Measurements from ENCODE around the gene NPC1L1.

Gene NPC1L1

DNA sequence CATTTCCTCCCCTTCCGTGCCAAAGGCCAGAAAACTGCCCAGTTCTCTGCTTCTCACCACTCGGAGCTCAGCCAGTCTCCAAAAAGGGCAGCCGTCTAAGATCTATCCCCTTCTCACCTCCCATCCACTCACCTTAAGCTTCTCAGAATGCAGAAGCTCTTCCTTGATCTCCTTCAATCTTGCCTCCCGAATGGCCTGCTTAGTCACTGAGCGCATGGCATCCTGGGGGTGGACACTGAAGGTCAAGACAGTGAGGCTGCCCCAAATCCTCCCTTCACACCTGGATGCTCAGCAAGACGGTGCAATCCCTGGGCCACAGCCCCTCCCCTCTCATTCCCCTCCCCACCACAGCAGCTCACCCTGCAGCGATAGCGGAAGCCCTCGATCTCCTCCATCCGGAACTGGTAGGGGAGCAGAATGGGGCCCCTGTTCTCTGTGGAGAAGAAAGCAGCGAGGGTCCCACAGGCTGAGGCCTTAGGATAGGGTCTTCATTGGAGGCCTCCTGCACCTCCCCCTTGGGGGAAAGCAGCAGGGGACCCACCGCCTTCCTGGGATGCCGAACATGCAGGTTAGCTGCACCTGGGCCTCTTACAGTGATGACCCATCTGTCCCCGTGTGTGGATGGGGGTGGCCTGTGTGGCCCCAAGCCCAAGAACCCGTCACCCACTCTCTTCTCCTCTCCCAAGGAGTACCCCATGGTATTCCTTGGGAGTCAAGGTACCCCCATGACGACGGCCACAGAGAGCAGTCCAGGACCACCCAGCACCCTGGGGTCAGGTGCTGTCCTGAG lies 27.8 kb upstream of the NPC1L1 start:
- H3K9ac ChIP-seq (ENCODE audit: low read length), result no peak overlapping the region
- no peak overlapping the region for H3K27ac ChIP-seq (ENCODE audit: low read depth, low read length, poor library complexity, severe bottlenecking)
- H3F3A ChIP-seq (ENCODE audit: insufficient read depth, low read length), result no peaks in the 10 kb centered on the region
- no peaks in the 10 kb centered on the region for H3K27me3 ChIP-seq (ENCODE audit: insufficient read depth, low read length)
- H3K4me3 ChIP-seq (ENCODE audit: low read depth, low read length, poor library complexity, severe bottlenecking), result no peak overlapping the region
- H3K36me3 ChIP-seq (ENCODE audit: insufficient read depth, low read length), result peaks cover 90% of the 10 kb centered on the region
- peaks cover 14% of the 10 kb centered on the region for H3K79me2 ChIP-seq (ENCODE audit: insufficient read depth, low read length)
- no peaks in the 10 kb centered on the region for H4K20me1 ChIP-seq (ENCODE audit: insufficient read depth, low read length)
- H3K4me1 ChIP-seq (ENCODE audit: insufficient read depth, low read length, severe bottlenecking), result peaks cover 12% of the 10 kb centered on the region
- H2AFZ ChIP-seq (ENCODE audit: low read length), result no peak overlapping the region
- TF ChIP-seq EZH2 (IDR thresholded peaks at IDR 0.05; ENCODE audit: borderline replicate concordance, low read length), result no peak
- TF ChIP-seq, protein P1, sequence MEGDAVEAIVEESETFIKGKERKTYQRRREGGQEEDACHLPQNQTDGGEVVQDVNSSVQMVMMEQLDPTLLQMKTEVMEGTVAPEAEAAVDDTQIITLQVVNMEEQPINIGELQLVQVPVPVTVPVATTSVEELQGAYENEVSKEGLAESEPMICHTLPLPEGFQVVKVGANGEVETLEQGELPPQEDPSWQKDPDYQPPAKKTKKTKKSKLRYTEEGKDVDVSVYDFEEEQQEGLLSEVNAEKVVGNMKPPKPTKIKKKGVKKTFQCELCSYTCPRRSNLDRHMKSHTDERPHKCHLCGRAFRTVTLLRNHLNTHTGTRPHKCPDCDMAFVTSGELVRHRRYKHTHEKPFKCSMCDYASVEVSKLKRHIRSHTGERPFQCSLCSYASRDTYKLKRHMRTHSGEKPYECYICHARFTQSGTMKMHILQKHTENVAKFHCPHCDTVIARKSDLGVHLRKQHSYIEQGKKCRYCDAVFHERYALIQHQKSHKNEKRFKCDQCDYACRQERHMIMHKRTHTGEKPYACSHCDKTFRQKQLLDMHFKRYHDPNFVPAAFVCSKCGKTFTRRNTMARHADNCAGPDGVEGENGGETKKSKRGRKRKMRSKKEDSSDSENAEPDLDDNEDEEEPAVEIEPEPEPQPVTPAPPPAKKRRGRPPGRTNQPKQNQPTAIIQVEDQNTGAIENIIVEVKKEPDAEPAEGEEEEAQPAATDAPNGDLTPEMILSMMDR (IDR thresholded peaks at IDR 0.05; ENCODE audit: low read length), result no peak
- no peaks in the 10 kb centered on the region for H3K9me3 ChIP-seq (ENCODE audit: low read length)
- no peak overlapping the region for H3K4me2 ChIP-seq (ENCODE audit: low read length)
- no peaks in the 10 kb centered on the region for H3K9me2 ChIP-seq (ENCODE audit: low read depth, low read length)

GRCh38 chr7:44567884-44568283 lies 26.8 kb upstream of the NPC1L1 start:
- Histone ChIP-seq H3K9ac (ENCODE audit: low read length) (no peak overlapping the region), H3K79me2 (ENCODE audit: insufficient read depth, low read length) (peaks cover 6% of the 10 kb centered on the region), H3K4me2 (ENCODE audit: low read length) (no peak overlapping the region), H4K20me1 (ENCODE audit: insufficient read depth, low read length) (no peaks in the 10 kb centered on the region), H3K4me3 (ENCODE audit: low read depth, low read length, poor library complexity, severe bottlenecking) (no peak overlapping the region), H3K9me2 (ENCODE audit: low read depth, low read length) (no peaks in the 10 kb centered on the region), H3K9me3 (ENCODE audit: low read length) (no peaks in the 10 kb centered on the region), H2AFZ (ENCODE audit: low read length) (no peak overlapping the region), H3K27me3 (ENCODE audit: insufficient read depth, low read length) (no peaks in the 10 kb centered on the region), H3K36me3 (ENCODE audit: insufficient read depth, low read length) (peaks cover 96% of the 10 kb centered on the region), H3F3A (ENCODE audit: insufficient read depth, low read length) (no peaks in the 10 kb centered on the region), H3K27ac (ENCODE audit: low read depth, low read length, poor library complexity, severe bottlenecking) (no peak overlapping the region), H3K4me1 (ENCODE audit: insufficient read depth, low read length, severe bottlenecking) (peaks cover 8% of the 10 kb centered on the region)
- TF ChIP-seq, protein P1 (IDR thresholded peaks at IDR 0.05; ENCODE audit: low read length), result no peak
- no peak for TF ChIP-seq EZH2 (IDR thresholded peaks at IDR 0.05; ENCODE audit: borderline replicate concordance, low read length)

- H3K9me2 ChIP-seq (ENCODE audit: low read depth, low read length), result no peaks in the 10 kb centered on the region
- H3K79me2 ChIP-seq (ENCODE audit: insufficient read depth, low read length), result no peaks in the 10 kb centered on the region
- H2AFZ ChIP-seq (ENCODE audit: low read length), result no peak overlapping the region
- H3K9me3 ChIP-seq (ENCODE audit: low read length), result no peaks in the 10 kb centered on the region
- H3K4me3 ChIP-seq (ENCODE audit: low read depth, low read length, poor library complexity, severe bottlenecking), result no peak overlapping the region
- no peaks in the 10 kb centered on the region for H3K4me1 ChIP-seq (ENCODE audit: insufficient read depth, low read length, severe bottlenecking)
- H3K9ac ChIP-seq (ENCODE audit: low read length), result no peak overlapping the region
- TF ChIP-seq, protein P1 (IDR thresholded peaks at IDR 0.05; ENCODE audit: low read length), result no peak
- TF ChIP-seq EZH2 (IDR thresholded peaks at IDR 0.05; ENCODE audit: borderline replicate concordance, low read length), result no peak
- H3K36me3 ChIP-seq (ENCODE audit: insufficient read depth, low read length), result peaks cover 84% of the 10 kb centered on the region
- no peaks in the 10 kb centered on the region for H4K20me1 ChIP-seq (ENCODE audit: insufficient read depth, low read length)
- no peaks in the 10 kb centered on the region for H3F3A ChIP-seq (ENCODE audit: insufficient read depth, low read length)
- H3K27ac ChIP-seq (ENCODE audit: low read depth, low read length, poor library complexity, severe bottlenecking), result no peak overlapping the region
- H3K27me3 ChIP-seq (ENCODE audit: insufficient read depth, low read length), result no peaks in the 10 kb centered on the region
- H3K4me2 ChIP-seq (ENCODE audit: low read length), result no peak overlapping the region
Observed at GRCh38 chr7:44566680-44567079, 25.6 kb upstream of the NPC1L1 start.

Measured in OCI-LY1 (cell line).